PC-3 (cell line): ENCODE data around the gene TANC1. TPM values are rescaled to one million over a fixed set of nuclear protein-coding genes. Genes with fewer than 3 reads are reported as not detected.

Experiments
- ATAC-seq: fragments of 200-7000 bp; cut with Tn5 transposase; 2 replicates; pipeline ENCODE4 v1.9.1; 2020; ENCODE audit warnings: mild to moderate bottlenecking, moderate library complexity
- Bru-seq: library from RNA; stranded (reverse); fragments of 400-500 nt; gene quantifications from one replicate; lab custom pipeline; 2021; lab: Mats Ljungman, UMichigan
- BruChase-seq, 2 experiments: library from RNA; stranded (reverse); fragments of 400-500 nt; gene quantifications; one replicate each; lab custom pipeline; 2021; lab: Mats Ljungman, UMichigan
- BruUV-seq: library from RNA; stranded (reverse); fragments of 400-500 nt; replicated peaks from 2 replicates; lab custom pipeline; 2021; lab: Mats Ljungman, UMichigan
- CTCF ChIA-PET: fragments of 300-600 bp; sonication (Branson Sonifier 250); formaldehyde crosslinking; loops from one replicate; lab custom pipeline; 2022; ENCODE audit warnings: antibody characterized with exemption; lab: Charles Lee
- POLR2A ChIA-PET: fragments of 300-600 bp; sonication (Branson Sonifier 250); formaldehyde crosslinking; loops from one replicate; lab custom pipeline; 2022; ENCODE audit warnings: antibody characterized with exemption; ENCODE audit not compliant: unreplicated experiment; lab: Charles Lee
- DNase-seq: peaks from one replicate; pipeline ENCODE4 v3.0.0-alpha.2; 2015
- H2AFZ ChIP-seq: fragments of 300-600 bp; sonication (generic); 2 replicates; pipeline ENCODE4 v1.6.0; 2016; ENCODE audit warnings: antibody characterized with exemption, low read length
- H3F3A ChIP-seq: fragments of 300-600 bp; sonication (generic); one replicate; pipeline ENCODE4 v1.6.0; 2017; ENCODE audit warnings: antibody characterized with exemption, low read length, control low read depth, mild to moderate bottlenecking; ENCODE audit not compliant: unreplicated experiment
- H3K27ac ChIP-seq: fragments of 300-600 bp; sonication (generic); 2 replicates; pipeline ENCODE4 v1.5.1; 2016; ENCODE audit warnings: mild to moderate bottlenecking, low read length
- H3K27me3 ChIP-seq: fragments of 300-600 bp; sonication (generic); 2 replicates; pipeline ENCODE4 v1.6.1; 2016; ENCODE audit warnings: low read length, mixed read lengths
- H3K36me3 ChIP-seq: fragments of 300-600 bp; sonication (generic); 2 replicates; pipeline ENCODE4 v1.6.1; 2016; ENCODE audit warnings: low read depth, mixed run types, low read length, mixed read lengths
- H3K4me1 ChIP-seq: fragments of 300-600 bp; sonication (generic); 2 replicates; pipeline ENCODE4 v1.5.1; 2016; ENCODE audit warnings: low read length; ENCODE audit not compliant: insufficient read depth
- H3K4me2 ChIP-seq: fragments of 300-600 bp; sonication (generic); 2 replicates; pipeline ENCODE4 v1.6.0; 2016; ENCODE audit warnings: low read length
- H3K4me3 ChIP-seq: fragments of 300-600 bp; sonication (generic); 2 replicates; pipeline ENCODE4 v1.5.1; 2016; ENCODE audit warnings: mild to moderate bottlenecking, low read length, mixed read lengths
- H3K79me2 ChIP-seq: fragments of 300-600 bp; sonication (generic); 2 replicates; pipeline ENCODE4 v1.6.1; 2017; ENCODE audit warnings: low read length, mixed read lengths
- H3K9ac ChIP-seq: fragments of 300-600 bp; sonication (generic); 2 replicates; pipeline ENCODE4 v1.6.0; 2016; ENCODE audit warnings: mild to moderate bottlenecking, low read length
- H3K9me2 ChIP-seq: fragments of 300-600 bp; sonication (generic); replicated peaks from 2 replicates; pipeline ENCODE4 v1.6.1; 2016; ENCODE audit warnings: mixed run types, low read length, mixed read lengths
- H3K9me3 ChIP-seq: fragments of 300-600 bp; sonication (generic); 2 replicates; pipeline ENCODE4 v1.6.1; 2016; ENCODE audit warnings: low read length, mixed read lengths
- H4K20me1 ChIP-seq: fragments of 300-600 bp; sonication (generic); 2 replicates; pipeline ENCODE4 v1.6.1; 2016; ENCODE audit warnings: low read length, mixed read lengths
- CTCF ChIP-seq: fragments of 300-600 bp; sonication (generic); conservative IDR thresholded peaks from 2 replicates; pipeline ENCODE4 v1.5.1; 2017; ENCODE audit warnings: antibody characterized with exemption, low read depth, mild to moderate bottlenecking, low read length
- EZH2 ChIP-seq: fragments of 300-600 bp; sonication (generic); IDR thresholded peaks from one replicate; pipeline ENCODE4 v1.6.1; 2017; ENCODE audit warnings: antibody characterized with exemption, mild to moderate bottlenecking, low read length; ENCODE audit not compliant: unreplicated experiment
- EZH2phosphoT487 ChIP-seq: fragments of 300-600 bp; sonication (generic); IDR thresholded peaks from 2 replicates; pipeline ENCODE4 v1.6.1; 2018; ENCODE audit warnings: mild to moderate bottlenecking, antibody characterized with exemption, low read length, borderline replicate concordance
- intact Hi-C: fragments of 100-400 bp; cut with micrococcal nuclease; formaldehyde crosslinking; loops from 2 replicates; pipeline ENCODE4 v1.9.0; 2023
- long read RNA-seq: library from polyadenylated mRNA; unstranded; transcript quantifications from one replicate; pipeline ENCODE4 v2.0.0, GENCODE V29; 2021; ENCODE audit not compliant: unreplicated experiment
- total RNA-seq: library from RNA; depleted of rRNA; stranded (reverse); fragments of >200 nt; gene quantifications from 2 replicates; pipeline ENCODE4 v1.2.3, GENCODE V29; 2014; rRNA removed

TANC1 gene
- total RNA-seq (17.6 and 18.7 TPM in 2 replicates), Bru-seq, nascent RNA (percentile 91 among the genes with signal in this experiment), BruChase-seq, experiment 1, labeled RNA remaining after a 6-hour chase (percentile 72 among the genes with signal in this experiment), BruChase-seq, experiment 2, labeled RNA remaining after a 2-hour chase (percentile 82 among the genes with signal in this experiment)
- long read RNA-seq, full-length matches to known transcripts: 14 of 102 reads
- long read RNA-seq, partial matches to known transcripts: 48 of 102 reads
- long read RNA-seq, other reads (novel, unspliced or antisense): 40 of 102 reads

- no peaks in the 10 kb centered on the region for H3K27me3 ChIP-seq
- H3K79me2 ChIP-seq: peaks cover 51% of the 10 kb centered on the region
- no peaks in the 10 kb centered on the region for H3K9me3 ChIP-seq
- peak within 1 kb of the TSS; percentile 64 for H3K27ac ChIP-seq
- peak within 1 kb of the TSS; percentile 98 for H2AFZ ChIP-seq
- H3K4me1 ChIP-seq: peaks cover 39% of the 10 kb centered on the region
- intact Hi-C loops: loop anchor here (2.0 to 5.0 kb wide), 4 partner anchors 46 to 150 kb away; no protein-coding TSS in a partner anchor
- DNase-seq: peak; percentile 94
- no peaks in the 10 kb centered on the region for H3F3A ChIP-seq
- H3K36me3 ChIP-seq: no peaks in the 10 kb centered on the region
- no peaks in the 10 kb centered on the region for H3K9me2 ChIP-seq
- peaks cover 4% of the 10 kb centered on the region; the same call in 1 of the 2 replicates for H4K20me1 ChIP-seq
- CTCF ChIA-PET: no interaction called here
- ATAC-seq: peak; percentile 81
- POLR2A ChIA-PET: interaction anchor here (0.6 kb wide), 1 partner anchor 76 kb away, joined by 4 read pairs; no protein-coding TSS in a partner anchor
- H3K4me3 ChIP-seq: peak within 1 kb of the TSS; percentile 77
- no peak for TF ChIP-seq EZH2phosphoT487
- no peak for TF ChIP-seq EZH2
- no peak for TF ChIP-seq CTCF
- BruUV-seq: no TSS peak
- peak within 1 kb of the TSS; percentile 82 for H3K9ac ChIP-seq
- peak within 1 kb of the TSS; percentile 98 for H3K4me2 ChIP-seq
These were observed at the start of gene TANC1 for GRCh38 chr2:158968396-158969161. Gene TANC1 (plus strand): TSS chr2:158968640. CDS start chr2:159065911, 97,271 bp downstream.

DNA sequence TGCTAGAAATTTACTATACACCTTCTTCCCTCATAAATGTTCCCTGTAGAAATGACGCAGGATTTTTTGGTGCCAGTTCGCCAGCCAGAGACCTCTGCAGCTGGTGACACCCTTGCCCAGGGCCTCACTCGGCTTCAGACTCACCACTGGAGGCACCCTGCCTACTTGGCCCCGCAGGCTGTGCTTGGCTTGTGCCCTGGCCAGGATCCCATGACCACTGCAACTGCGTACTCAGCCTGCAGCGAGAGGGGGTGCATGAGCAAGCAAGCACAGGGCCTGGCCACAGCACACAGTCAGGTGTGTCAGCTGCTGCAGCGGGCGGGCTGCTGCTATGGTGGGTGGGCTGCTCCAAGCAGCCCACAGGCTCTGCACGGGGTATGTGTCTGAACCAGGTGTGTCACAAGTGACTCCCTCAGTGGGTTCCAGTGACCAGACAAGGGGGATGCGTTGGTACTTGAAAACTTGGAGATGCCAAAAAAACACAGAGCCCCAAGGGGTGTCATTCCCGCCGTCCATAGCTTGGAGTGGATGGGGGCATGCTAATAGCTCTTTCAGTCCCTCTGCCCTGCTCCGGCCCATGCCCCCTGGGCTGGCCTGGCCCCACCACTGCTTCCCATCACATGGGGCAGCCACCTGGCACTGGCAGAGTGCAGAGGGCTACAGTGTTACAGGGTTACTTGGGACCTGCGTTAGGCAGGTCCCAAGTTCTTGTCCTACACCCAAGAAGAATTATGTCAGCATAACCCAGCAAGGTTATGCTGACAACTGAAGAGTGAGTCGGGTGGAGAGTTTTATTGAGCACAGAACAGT is 46.6 kb upstream of the TANC1 start:
- intact Hi-C loops: loop anchor here (5.0 kb wide), 1 partner anchor 45 kb away; the partner anchor contains the start of gene TANC1
- H3K4me1 ChIP-seq: peaks cover 27% of the 10 kb centered on the region
- DNase-seq: no peak
- no peak overlapping the region for H3K4me3 ChIP-seq
- H3F3A ChIP-seq: no peaks in the 10 kb centered on the region
- ChIA-PET CTCF (no interaction called here), POLR2A (no interaction called here)
- no peak for ATAC-seq
- H3K9me2 ChIP-seq: no peaks in the 10 kb centered on the region
- no TSS peak for BruUV-seq
- H3K9ac ChIP-seq: no peak overlapping the region
- no peak overlapping the region for H2AFZ ChIP-seq
- H3K27me3 ChIP-seq: no peaks in the 10 kb centered on the region
- no peaks in the 10 kb centered on the region for H4K20me1 ChIP-seq
- no peaks in the 10 kb centered on the region for H3K79me2 ChIP-seq
- no peak for TF ChIP-seq EZH2
- no peak for TF ChIP-seq CTCF
- no peak for TF ChIP-seq EZH2phosphoT487
- H3K27ac ChIP-seq: no peak overlapping the region
- no peaks in the 10 kb centered on the region for H3K9me3 ChIP-seq
- no peak overlapping the region for H3K4me2 ChIP-seq
- no peaks in the 10 kb centered on the region for H3K36me3 ChIP-seq
